GM21390 (cell line): ENCODE measurements around the gene MCEMP1.

ENCODE experiments used
- ATAC-seq: cut with Tn5 transposase; IDR thresholded peaks from one replicate; pipeline ENCODE4 v1.9.1; 2021; ENCODE audit not compliant: unreplicated experiment

Gene MCEMP1

DNA sequence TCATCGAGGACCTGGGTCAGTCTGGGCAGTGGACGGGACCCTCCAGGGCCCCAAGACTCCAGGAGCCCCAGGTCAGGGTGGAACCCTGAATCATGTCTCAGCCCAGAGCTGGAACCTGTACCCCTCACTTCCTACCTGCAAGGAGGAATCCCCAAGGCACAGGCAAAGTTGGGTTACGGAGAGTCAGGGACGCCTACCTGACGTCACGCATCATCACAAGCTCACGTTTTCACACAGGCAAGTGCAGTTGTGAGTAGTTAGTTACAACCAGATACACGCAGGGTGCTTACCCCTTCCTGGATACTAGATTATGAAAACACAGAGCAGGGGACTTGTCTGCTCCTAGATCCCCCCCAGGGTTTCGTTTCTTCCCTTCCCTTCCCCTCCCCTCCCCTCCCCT, 6.1 kb upstream of the MCEMP1 start:
- ATAC-seq = no peak

DNA sequence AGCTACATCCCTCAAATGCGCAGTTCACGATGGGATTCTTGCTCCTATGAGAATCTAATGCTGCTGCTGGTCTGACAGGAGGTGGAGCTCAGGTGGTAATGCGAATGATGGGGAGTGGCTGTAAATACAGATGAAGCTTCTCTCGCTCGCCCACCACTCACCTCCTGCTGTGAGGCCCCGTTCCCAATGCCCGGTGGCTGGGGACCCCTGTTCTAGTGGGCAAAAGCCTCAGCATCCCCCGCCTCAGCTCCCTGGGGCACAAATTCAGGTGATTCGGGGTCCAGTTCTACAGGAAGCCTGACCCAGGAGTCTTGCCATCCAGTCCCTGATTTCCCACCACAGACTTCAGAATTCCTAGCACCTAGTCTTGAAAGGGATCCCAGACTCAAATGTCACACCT, 4.4 kb upstream of the MCEMP1 start:
- ATAC-seq = no peak

DNA sequence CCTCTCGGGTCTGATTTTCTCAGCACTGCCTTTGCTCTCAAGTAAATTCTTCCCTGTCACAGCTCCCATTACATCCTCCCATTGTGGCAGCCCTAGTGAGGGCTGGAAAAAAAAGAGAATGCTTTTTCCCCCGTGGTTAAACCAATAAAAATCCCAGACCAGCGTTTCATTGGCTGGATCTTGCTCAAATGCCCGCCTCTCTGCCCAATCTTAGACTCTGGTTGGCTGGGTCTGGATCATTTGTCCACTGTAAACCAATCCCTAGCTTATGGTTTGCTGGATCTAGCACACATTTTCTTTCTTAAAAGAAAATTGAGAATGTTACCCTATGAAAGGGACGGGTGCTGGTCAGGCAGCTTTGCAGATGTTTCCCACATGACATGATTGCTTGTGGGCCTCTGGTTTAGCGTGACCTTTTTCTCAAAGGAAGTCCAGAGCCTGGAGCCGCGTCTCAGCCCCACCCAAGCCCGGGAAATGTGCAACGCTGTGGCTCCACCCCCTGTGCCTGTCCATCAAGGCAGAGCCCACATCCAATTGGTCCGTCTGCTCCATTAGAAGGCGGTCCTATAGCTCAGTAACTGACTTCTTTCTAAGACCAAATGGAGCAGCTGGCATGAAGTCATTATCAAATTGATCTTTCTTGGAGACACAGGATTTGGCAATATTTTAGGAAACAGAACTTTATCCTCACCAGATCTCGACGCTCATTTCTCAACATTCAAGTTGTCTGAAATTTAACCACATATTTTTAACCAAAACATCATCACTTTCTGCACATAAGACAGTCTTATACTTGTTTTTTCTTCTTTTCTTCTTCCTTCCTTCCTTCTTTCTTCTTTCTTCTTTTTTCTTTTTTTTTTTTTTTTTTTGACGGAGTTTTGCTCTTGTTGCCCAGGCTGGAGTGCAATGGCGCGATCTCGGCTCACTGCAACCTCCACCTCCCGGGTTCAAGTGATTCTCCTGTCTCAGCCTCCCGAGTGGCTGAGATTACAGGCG, 2.6 kb upstream of the MCEMP1 start:
- no peak for ATAC-seq

DNA sequence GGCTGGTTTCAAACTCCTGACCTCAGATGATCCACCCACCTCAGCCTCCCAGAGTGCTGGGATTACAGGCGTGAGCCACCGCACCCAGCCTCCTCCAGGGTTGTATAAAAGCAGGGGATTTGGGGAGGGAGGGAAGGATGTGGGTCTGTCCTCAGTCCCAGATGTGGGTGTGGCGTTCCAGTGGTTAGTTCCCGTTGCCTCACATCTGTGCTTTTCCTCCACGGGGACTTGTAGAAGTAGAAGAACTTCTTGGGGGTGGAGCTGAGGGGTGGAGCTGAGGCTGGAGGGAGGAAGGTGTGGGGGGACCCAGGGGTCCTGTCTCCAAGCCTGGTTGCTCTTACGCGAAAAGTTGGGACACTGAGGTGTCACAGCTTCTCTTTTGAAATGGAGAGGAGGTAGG, 514 bp upstream of the MCEMP1 start:
- ATAC-seq = no peak

DNA sequence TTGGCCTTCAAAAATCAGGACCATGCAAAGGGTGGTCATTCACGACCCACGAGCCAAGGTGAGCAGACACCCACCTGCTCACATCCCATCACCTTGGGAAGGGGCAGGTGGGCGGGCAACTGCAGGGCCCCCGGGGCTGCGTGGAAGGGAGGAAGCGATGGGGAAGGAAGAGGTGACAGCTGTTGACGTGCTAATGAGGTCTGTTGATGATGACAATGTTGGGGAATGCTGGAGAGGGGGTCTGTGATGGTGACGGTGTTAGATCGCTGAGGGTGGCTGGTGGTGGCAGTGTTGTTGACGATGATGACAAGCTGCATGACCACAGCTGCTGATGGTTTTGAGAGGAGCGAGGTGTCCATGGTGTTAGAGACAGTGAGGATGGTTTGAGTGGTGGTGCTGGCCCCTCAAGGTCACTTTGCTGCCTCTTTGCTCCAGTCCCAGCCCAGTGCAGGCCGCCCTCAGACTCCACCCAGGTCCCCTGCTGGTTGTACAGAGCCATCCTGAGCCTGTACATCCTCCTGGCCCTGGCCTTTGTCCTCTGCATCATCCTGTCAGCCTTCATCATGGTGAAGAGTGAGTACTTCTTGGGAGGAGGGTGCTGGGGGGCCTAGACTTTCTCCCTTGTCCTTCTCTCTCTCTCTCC, 900 bp downstream of the MCEMP1 start:
- no peak for ATAC-seq

DNA sequence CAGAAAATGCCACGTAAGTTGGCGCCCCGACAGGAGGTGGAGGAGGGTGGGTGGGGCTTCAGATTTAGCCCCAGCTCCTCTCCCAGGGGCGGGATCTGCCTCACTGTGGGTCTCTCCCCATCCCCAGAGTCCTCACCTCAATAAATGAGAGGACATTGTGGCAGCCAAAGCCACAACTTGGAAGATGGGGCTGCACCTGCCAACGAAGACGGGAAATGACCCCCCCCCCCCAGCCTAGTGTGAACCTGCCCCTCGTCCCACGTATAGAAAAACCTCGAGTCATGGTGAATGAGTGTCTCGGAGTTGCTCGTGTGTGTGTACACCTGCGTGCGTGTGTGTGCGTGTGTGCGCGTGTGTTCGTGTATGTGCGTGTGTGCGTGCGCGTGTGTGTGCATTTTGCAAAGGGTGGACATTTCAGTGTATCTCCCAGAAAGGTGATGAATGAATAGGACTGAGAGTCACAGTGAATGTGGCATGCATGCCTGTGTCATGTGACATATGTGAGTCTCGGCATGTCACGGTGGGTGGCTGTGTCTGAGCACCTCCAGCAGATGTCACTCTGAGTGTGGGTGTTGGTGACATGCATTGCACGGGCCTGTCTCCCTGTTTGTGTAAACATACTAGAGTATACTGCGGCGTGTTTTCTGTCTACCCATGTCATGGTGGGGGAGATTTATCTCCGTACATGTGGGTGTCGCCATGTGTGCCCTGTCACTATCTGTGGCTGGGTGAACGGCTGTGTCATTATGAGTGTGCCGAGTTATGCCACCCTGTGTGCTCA, 2.3 kb downstream of the MCEMP1 start:
- ATAC-seq = no peak

DNA sequence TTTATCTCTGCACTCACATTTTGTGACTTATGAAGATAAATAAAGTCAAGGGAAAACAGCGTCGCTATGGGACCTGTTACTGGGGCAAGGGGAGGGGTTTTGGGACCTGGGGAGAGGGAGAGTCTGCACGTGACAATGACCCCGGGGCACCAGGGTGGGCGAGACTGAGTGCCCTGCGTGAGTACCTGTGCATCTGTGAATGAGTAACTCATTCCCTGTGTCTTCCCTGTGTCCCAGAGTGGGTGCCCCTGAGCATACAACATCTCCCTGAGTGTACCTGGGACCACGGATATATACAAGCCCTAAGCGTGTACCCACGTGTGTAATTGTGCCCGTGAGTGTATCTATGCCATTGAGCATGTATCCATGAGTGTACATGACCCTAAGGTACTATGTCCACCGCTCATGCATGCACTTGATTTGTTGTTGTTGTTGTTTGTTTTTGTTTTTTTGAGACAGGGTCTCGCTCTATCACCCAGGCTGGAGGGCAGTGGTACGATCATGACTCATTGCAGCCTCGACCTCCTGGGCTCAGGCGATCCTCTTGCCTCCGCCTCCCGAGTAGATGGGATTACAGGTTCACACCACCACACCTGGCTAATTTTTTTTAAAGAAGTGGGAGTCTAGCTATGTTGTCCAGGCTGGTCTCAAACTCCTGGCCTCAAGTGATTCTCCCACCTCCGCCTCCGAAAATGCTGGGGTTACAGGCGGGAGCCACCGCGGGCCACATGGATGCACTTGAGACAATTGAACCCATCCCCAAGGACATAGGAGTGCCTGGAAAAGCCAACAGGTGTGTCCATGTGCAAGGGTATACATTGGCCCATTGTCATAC, 3.1 kb downstream of the MCEMP1 start:
- ATAC-seq = no peak

DNA sequence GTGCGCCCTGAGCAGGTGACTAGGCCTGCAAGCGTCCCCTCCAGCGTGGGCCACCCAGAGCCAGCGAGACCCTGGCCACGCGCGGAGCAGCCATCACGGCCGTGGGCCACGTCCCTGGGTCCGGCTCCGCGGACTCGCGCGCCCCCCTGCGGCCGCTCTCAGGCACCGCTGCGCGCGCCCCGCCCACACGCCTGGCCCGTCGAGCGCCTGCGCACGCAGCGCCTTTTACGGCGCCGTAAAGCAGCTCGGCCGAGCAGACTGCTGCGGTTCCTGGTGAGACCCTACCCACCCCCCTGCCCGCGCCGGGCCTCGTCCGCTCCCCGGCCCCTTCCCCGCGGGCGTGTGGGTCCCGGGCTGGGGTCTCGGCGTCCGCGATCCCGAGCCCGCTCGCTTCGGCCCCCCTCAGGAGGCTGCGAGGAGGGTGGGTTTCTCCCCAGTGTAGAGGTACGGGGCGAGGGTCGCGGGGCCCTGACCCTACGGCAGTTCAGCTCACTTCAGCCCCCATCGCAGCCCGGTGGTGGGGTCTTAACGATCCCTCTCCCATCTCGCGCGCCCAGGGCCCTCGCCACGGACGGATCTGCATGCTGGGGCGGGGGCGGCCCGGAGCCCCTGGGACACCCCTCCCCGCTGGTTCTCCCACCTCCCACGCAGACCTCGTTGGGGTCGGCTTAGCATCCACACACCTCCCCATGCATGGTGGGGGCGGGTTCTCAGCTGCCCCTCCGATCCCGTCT, 3.9 kb downstream of the MCEMP1 start, which contains the start of gene TRAPPC5:
Gene TRAPPC5 (plus strand): TSS at position 228 of the 734 bp plus-strand sequence. CDS start 1,421 bp downstream, outside the sequence.
- ATAC-seq = no peak

DNA sequence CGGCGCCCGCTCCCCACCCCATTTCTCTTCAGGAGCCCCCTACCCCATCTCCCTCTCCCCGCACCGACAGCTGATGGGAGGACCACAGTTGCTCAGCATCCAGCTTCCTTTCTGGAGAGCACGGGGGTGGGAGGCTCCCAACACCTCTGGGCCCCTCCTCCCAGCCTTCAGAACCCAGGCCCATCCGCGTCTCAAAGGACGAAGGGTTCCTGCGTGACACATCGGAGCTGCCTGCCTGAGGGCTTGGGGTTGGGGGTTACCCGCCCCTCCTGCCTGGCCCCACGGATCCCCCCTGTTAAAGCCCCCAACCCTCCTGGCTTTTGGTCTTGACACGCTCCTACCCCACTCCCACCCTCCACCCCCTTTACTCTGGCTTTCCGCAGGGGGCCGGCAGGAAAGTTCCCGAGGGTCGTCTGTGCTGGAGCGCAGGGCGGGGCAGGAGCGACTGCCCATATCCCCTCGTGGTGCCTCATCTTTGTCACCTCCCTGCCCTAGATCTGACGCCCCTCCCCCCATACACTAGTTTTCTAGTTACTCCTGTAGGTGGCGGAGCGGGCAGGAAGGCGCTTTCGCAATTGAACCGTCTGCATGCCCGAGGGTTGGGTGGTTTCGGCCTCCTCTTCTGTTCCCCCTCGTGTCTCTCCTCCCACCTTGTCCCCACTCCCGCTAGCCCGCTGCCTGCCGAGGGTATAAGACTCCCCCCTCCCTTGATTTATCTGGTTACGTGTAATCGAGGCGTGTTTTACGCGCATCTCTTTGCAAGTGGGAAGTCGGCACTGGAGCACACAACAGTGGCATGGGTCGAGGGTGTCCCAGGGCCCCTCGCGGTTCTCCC, 4.7 kb downstream of the MCEMP1 start:
- no peak for ATAC-seq

DNA sequence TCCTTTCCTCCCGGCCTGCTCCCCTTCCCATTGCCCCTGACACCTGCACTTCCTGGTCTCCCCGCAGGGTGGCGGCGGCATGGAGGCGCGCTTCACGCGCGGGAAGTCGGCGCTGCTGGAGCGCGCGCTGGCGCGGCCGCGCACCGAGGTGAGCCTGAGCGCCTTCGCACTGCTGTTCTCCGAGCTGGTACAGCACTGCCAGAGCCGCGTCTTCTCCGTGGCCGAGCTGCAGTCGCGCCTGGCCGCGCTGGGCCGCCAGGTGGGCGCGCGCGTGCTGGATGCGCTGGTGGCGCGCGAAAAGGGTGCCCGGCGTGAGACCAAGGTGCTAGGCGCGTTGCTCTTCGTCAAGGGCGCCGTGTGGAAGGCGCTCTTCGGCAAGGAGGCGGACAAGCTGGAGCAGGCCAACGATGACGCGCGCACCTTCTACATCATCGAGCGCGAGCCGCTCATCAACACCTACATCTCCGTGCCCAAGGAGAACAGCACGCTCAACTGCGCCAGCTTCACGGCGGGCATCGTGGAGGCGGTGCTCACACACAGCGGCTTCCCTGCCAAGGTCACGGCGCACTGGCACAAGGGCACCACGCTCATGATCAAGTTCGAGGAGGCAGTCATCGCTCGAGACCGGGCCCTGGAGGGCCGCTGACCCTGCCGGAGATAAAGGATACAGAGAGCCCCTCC, 5.4 kb downstream of the MCEMP1 start:
- no peak for ATAC-seq

DNA sequence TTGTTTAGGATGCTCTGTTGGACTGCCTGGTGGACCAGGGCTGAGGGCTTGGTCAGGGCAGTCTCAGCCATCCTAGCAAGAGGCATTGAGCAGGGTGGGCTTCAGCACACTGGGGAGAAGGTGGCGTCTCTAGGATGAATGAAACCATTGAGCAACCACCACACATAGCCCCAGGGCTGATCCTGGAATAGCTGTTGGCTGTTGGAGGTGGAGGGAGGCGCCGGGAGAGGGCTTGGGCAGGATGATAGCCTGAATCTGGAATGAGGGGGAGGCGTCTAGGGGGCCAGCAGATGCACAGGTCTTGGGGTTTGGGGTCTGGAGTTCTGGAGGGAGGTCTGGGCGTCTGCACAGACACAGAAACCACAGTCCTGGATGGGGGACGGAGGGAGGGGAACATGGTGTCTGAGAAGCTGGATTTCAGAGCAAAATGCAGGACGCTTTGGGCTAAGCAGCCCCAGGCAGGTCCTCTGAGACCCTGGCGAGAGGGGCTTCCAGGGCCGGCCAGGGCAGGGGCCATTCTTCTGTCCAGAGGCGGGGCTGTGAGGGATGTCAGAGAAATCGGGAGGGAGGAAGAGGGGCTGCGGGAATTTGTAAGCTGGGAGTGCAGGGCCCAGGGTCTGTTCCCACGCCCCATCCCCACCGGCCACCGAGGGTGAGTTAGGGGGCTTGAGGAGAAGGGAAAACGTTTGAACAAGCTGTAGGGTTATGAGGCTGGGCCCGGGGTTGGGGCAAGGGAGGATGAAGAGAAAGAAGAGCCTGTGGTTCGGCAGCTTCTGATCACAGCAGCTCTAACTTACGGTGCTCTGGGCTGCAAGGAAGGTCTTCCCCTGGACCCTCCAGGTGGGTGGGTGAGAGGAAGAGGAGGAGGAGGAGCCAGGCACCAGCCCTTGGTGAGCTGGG, 8.9 kb downstream of the MCEMP1 start:
- ATAC-seq = no peak

DNA sequence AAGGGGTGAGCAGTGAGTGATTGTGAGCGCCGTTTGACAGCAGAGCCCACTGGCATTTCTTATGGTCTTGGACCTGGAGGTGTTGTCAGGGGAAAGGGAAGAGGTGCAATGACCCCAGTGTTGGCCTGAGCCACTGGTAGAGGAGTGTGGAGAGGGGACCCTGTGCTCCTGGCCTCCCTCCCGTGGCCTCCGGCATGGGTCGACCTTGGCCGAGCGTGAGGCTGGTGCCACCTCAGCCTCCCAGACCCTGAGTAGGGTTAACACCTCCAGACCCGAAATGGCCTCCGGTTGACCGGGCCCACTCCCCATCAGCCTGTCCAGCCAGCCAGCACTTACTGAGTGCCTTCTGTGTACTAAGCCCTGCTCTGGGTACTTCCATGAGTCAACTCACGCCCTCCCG, 10.3 kb downstream of the MCEMP1 start:
- no peak for ATAC-seq

DNA sequence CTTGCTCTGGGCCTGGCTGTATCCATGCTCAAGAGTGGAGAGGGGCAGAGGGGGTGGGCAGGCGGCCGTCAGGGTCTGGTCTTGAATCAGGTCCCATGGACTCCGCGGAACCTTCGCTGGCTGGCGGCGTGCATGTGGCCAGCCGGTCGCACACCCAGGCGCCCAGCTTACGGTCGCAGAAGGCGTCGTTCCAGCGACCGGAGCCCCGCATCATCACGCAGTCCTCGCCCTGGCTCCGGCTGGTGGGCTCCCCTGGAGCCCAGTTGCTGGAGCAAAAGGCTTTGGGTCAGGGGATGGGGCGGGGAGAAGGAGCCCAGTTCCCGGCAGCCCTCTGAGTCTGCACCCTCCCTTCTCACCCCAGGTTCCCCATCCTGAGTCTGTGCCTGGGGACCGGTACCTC, 12.3 kb downstream of the MCEMP1 start:
- no peak for ATAC-seq

DNA sequence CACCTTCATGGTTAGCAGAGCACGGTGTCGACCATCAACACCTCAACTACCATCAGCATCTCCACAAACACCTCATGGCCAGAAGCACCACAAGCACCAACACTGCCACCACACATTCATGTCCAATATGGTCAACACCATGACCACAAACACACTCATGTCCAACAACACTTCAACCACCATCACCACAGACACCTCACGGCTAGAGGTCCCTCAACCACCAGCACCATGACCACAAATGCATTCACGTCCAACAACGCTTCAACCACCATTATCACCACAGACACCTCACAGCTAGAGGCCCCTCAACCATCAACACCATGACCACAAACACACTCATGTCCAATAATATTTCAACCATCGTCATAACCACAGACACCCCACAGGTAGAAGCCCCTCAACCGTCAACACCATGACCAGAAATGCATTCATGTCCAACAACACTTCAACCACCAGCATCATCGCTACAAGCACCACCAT, 13.9 kb downstream of the MCEMP1 start:
- no peak for ATAC-seq

DNA sequence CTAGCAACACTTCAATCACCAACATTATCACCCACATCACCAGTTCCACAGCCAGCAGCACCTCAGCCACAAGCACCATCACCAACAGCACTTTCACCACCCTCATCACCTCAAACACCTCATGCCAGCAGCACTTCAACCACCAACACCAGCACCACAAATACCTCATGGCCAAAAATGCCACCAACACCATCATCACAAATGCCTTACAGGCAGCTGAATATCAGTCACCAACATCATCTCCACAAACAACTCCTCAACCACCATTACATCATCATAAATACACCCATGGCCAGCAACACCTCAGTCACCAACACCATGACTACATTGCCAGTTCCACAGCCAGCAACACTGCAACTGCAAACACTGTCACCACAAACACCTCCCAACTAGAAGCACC, 14.6 kb downstream of the MCEMP1 start:
- ATAC-seq = no peak

DNA sequence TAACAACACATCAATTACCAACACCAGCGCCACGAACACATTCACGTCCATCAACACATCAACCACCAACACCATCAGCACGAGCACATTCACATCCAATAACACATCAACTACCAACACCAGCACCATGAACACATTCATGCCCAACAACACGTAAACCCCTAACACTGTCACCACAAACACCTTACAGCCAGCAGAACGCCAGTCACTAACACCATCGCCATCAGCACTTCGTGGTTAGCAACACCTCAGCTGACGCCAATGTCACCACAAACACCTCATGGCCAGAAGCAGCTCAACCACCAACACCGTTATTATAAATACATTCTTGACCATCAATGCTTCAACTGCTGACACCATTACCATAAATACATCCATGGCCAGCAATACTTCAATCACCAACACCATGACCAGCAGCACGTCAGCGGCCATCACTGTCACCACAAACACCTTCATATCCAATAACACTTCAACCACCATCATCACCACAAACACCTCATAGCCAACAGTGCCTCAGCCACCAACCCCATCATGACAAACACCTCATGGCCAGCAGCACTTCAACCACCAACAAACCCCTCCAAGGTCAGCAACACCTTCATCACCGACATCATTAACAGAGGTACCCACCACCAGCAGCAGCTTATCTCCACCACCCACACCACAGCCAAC, 15.7 kb downstream of the MCEMP1 start:
- no peak for ATAC-seq

DNA sequence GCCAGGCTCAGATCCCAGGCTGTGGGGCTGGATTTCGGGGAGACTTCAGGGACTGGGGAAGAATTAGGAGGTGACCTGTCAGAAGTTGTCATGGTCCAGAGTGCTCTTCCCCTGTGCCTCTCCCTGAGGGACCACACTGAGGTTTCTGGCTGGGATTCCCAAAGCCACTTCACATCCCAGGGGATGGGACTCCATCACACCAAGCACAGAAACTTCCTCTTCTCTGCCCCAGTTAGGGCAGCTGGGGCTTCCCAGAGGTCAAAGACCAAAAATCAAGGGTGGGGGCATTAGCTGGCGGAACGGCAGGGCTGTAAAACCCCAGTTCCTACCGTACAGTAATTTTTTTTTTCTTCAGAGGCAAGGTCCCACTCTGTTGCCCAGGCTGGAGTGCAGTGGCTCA, 17.6 kb downstream of the MCEMP1 start:
- no peak for ATAC-seq
